HEK293 (cell line): ENCODE results near the gene ADAMTS17.

Experiments used
- CTCF ChIA-PET: fragments of 350-600 bp; formaldehyde crosslinking; extraction: SDS; loops from one replicate; lab custom pipeline; 2021; ENCODE audit warnings: antibody characterized with exemption; lab: Yijun Ruan, JAX
- POLR2A ChIA-PET: fragments of 300-600 bp; formaldehyde crosslinking; extraction: SDS; loops from one replicate; lab custom pipeline; 2020; ENCODE audit warnings: antibody characterized with exemption, inconsistent platforms; lab: Yijun Ruan, JAX
- H3K27ac ChIP-seq: fragments of 200-500 bp; sonication (Bioruptor generic); 2 replicates; pipeline ENCODE4 v1.5.1; 2014; ENCODE audit warnings: low read depth, low read length, control low read depth, inconsistent platforms; ENCODE audit errors: extremely low read depth
- H3K36me3 ChIP-seq, 2 experiments: fragments of 200-500 bp in 1 of 2; sonication (Bioruptor generic) in 1 of 2; 1 replicate in 1 of 2; 2 replicates in 1 of 2; pipeline ENCODE4 v1.5.1; 2014 to 2017; ENCODE audit warnings: inconsistent platforms in 2 of 2, low read length in 2 of 2; ENCODE audit not compliant: control insufficient read depth in 2 of 2, insufficient read depth in 1 of 2
- H3K4me1 ChIP-seq: fragments of 200-500 bp; sonication (Bioruptor generic); 2 replicates; pipeline ENCODE4 v1.5.1; 2014; ENCODE audit warnings: mild to moderate bottlenecking, low read length, inconsistent platforms; ENCODE audit not compliant: control insufficient read depth, insufficient read depth
- H3K4me3 ChIP-seq: 2 replicates; pipeline ENCODE4 v1.5.1; 2011; ENCODE audit warnings: low read depth, mild to moderate bottlenecking, control low read depth, low read length, moderate library complexity
- H3K9me3 ChIP-seq: fragments of 200-500 bp; sonication (Bioruptor generic); 2 replicates; pipeline ENCODE4 v1.5.1; 2014; ENCODE audit warnings: low read depth, low read length, inconsistent platforms; ENCODE audit not compliant: control insufficient read depth, insufficient read depth
- ATF2 ChIP-seq: fragments of 450-650 bp; formaldehyde crosslinking; IDR thresholded peaks from 2 replicates; pipeline ENCODE4 v1.5.1; 2016; ENCODE audit warnings: missing biosample characterization, missing genetic modification characterization, low read depth
- KLF8 ChIP-seq: fragments of 450-650 bp; formaldehyde crosslinking; IDR thresholded peaks from 2 replicates; pipeline ENCODE4 v1.5.1; 2016; ENCODE audit warnings: missing biosample characterization, missing genetic modification characterization
- PATZ1 ChIP-seq: fragments of 450-650 bp; formaldehyde crosslinking; IDR thresholded peaks from 2 replicates; pipeline ENCODE4 v1.5.1; 2016; ENCODE audit warnings: missing biosample characterization, missing genetic modification characterization
- PRDM6 ChIP-seq: fragments of 450-650 bp; formaldehyde crosslinking; IDR thresholded peaks from 2 replicates; pipeline ENCODE4 v1.5.1; 2017; ENCODE audit warnings: missing biosample characterization, missing genetic modification characterization
- REST ChIP-seq: fragments of 450-650 bp; formaldehyde crosslinking; IDR thresholded peaks from 2 replicates; pipeline ENCODE4 v1.5.1; 2016; ENCODE audit warnings: missing biosample characterization, missing genetic modification characterization
- SCRT1 ChIP-seq: fragments of 450-650 bp; formaldehyde crosslinking; IDR thresholded peaks from 2 replicates; pipeline ENCODE4 v1.5.1; 2016; ENCODE audit warnings: missing biosample characterization, missing genetic modification characterization, borderline replicate concordance
- SP2 ChIP-seq: fragments of 450-650 bp; formaldehyde crosslinking; IDR thresholded peaks from 2 replicates; pipeline ENCODE4 v1.5.1; 2016; ENCODE audit warnings: missing biosample characterization, missing genetic modification characterization
- TCF7L2 ChIP-seq: IDR thresholded peaks from 2 replicates; pipeline ENCODE4 v1.6.1; 2011; ENCODE audit warnings: low read depth, mild to moderate bottlenecking, inconsistent platforms, low read length, moderate library complexity, borderline replicate concordance
- ZBTB21 ChIP-seq: fragments of 450-650 bp; formaldehyde crosslinking; IDR thresholded peaks from 2 replicates; pipeline ENCODE4 v1.5.1; 2017; ENCODE audit warnings: missing biosample characterization, missing genetic modification characterization
- ZBTB26 ChIP-seq: fragments of 450-650 bp; formaldehyde crosslinking; optimal IDR thresholded peaks from 2 replicates; pipeline ENCODE3; 2016; ENCODE audit warnings: missing biosample characterization, mild to moderate bottlenecking, missing genetic modification characterization
- ZBTB6 ChIP-seq: fragments of 450-650 bp; formaldehyde crosslinking; IDR thresholded peaks from 2 replicates; pipeline ENCODE4 v1.5.1; 2017; ENCODE audit warnings: missing biosample characterization, missing genetic modification characterization
- ZNF157 ChIP-seq: fragments of 450-650 bp; formaldehyde crosslinking; IDR thresholded peaks from 2 replicates; pipeline ENCODE4 v1.5.1; 2016; ENCODE audit warnings: missing biosample characterization, missing genetic modification characterization
- ZNF221 ChIP-seq: fragments of 450-650 bp; formaldehyde crosslinking; IDR thresholded peaks from 2 replicates; pipeline ENCODE4 v1.5.1; 2017; ENCODE audit warnings: missing biosample characterization, missing genetic modification characterization, borderline replicate concordance
- ZNF23 ChIP-seq: fragments of 450-650 bp; formaldehyde crosslinking; IDR thresholded peaks from 2 replicates; pipeline ENCODE4 v1.5.1; 2016; ENCODE audit warnings: missing biosample characterization, missing genetic modification characterization, borderline replicate concordance
- ZNF292 ChIP-seq: fragments of 450-650 bp; formaldehyde crosslinking; IDR thresholded peaks from 2 replicates; pipeline ENCODE4 v1.5.1; 2016; ENCODE audit warnings: low read depth, missing biosample characterization, missing genetic modification characterization, borderline replicate concordance
- ZNF302 ChIP-seq: fragments of 450-650 bp; formaldehyde crosslinking; IDR thresholded peaks from 2 replicates; pipeline ENCODE4 v1.5.1; 2016; ENCODE audit warnings: missing biosample characterization, missing genetic modification characterization, low read depth
- ZNF324 ChIP-seq: fragments of 450-650 bp; formaldehyde crosslinking; IDR thresholded peaks from 2 replicates; pipeline ENCODE4 v1.5.1; 2016; ENCODE audit warnings: missing biosample characterization, missing genetic modification characterization
- ZNF426 ChIP-seq: fragments of 450-650 bp; formaldehyde crosslinking; IDR thresholded peaks from 2 replicates; pipeline ENCODE4 v1.5.1; 2017; ENCODE audit warnings: missing biosample characterization, missing genetic modification characterization, mild to moderate bottlenecking, inconsistent platforms, moderate library complexity
- ZNF449 ChIP-seq: fragments of 450-650 bp; formaldehyde crosslinking; IDR thresholded peaks from 2 replicates; pipeline ENCODE4 v1.5.1; 2017; ENCODE audit warnings: missing biosample characterization, mild to moderate bottlenecking, missing genetic modification characterization, moderate library complexity
- ZNF571 ChIP-seq: fragments of 450-650 bp; formaldehyde crosslinking; IDR thresholded peaks from 2 replicates; pipeline ENCODE4 v1.5.0; 2017; ENCODE audit warnings: missing biosample characterization, missing genetic modification characterization
- ZNF837 ChIP-seq: fragments of 450-650 bp; formaldehyde crosslinking; IDR thresholded peaks from 2 replicates; pipeline ENCODE4 v1.5.1; 2016; ENCODE audit warnings: missing biosample characterization, missing genetic modification characterization

ADAMTS17 gene

GRCh38 chr15:100043068-100043641, 298.6 kb downstream of the ADAMTS17 start (continued):
- TF ChIP-seq SCRT1 (tag by site-specific recombination), result no peak

GRCh38 chr15:100042558-100042957, 299.2 kb downstream of the ADAMTS17 start:
- Histone ChIP-seq H3K27ac (no peak overlapping the region), H3K36me3 (no peaks in the 10 kb centered on the region; a peak in 1 of 3 replicates), H3K9me3 (no peaks in the 10 kb centered on the region; the same call in 1 of the 2 replicates), H3K4me3 (no peak overlapping the region), H3K4me1 (0 out of 2 replicates have a peak, but pooled peaks cover 3% of the 10 kb centered on the region)
- CTCF ChIA-PET, result interaction anchor here (0.7 kb wide), 1 partner anchor 864 kb away, joined by 3 read pairs; no protein-coding TSS in a partner anchor
- POLR2A ChIA-PET, result no interaction called here
- TF ChIP-seq ZBTB21, result no peak
- no peak for TF ChIP-seq ZBTB26
- TF ChIP-seq ZNF449, result no peak
- TF ChIP-seq ZBTB6 (tag by site-specific recombination), result no peak
- TF ChIP-seq ATF2 (tag by site-specific recombination), result no peak
- no peak for TF ChIP-seq PRDM6 (tag by site-specific recombination)
- TF ChIP-seq ZNF571, result no peak
- TF ChIP-seq ZNF23 (tag by site-specific recombination), result no peak
- no peak for TF ChIP-seq ZNF302 (tag by site-specific recombination)
- TF ChIP-seq TCF7L2, result no peak
- no peak for TF ChIP-seq PATZ1
- TF ChIP-seq ZNF837 (tag by site-specific recombination), result no peak
- no peak for TF ChIP-seq ZNF324 (tag by site-specific recombination)
- TF ChIP-seq ZNF292 (tag by site-specific recombination), result no peak
- no peak for TF ChIP-seq SP2
- TF ChIP-seq REST (tag by site-specific recombination), result no peak
- TF ChIP-seq ZNF221 (tag by site-specific recombination), result no peak
- no peak for TF ChIP-seq ZNF157 (tag by site-specific recombination)
- TF ChIP-seq KLF8, result no peak
- TF ChIP-seq ZNF426 (tag by site-specific recombination), result no peak
